HG03045 (cell line): Measurements from ENCODE around the gene CBX4.

Source experiments
- ATAC-seq: cut with Tn5 transposase; IDR thresholded peaks from one replicate; pipeline ENCODE4 v1.9.1; 2021; ENCODE audit warnings: mild to moderate bottlenecking, moderate library complexity; ENCODE audit not compliant: unreplicated experiment

Gene CBX4

DNA sequence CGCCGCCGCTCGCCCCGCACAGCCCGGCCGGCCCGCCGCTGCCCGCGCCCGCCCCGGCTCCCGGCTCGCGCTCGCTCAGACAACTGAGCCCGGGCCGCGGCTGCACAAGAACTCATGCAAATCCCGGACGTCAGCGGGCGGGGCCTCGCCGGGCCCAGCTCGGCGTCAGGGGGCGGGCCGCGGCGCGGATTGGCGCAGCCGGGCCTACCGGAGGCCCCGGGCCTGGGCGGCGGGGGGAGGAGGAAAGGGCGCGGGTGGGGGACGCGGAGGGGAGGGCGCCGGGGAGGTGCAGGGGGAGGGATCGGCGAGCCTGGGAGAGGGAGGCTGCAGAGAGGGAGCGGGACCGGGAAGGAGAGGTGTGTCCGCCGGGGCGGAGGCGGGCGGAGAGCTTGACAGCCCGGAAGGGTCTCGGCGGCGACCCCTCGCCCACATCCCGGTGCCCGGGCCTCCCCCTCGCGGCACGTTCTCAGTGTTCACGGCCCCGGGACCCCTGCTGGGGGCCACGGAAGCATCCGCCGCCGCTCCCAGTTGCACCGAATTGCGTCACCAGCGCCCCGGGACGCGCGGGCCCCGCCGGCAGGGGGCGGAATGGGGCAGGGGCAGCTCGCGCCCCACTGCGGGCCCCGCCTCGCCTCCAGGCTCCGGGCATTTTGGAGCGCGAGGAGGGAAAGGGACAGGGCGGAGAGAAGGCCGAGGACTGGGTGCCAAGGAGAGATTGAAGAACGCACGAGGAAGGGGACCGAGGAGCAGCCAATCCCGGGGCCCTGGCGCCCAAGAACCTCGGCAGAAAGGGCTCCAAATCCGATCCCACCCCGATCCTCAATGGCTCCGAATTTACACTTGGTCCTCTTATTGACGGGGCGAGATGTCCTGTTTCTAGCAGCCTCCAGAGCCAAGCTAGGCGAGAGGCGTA, at the start of gene CBX4:
Gene CBX4 (minus strand): TSS at position 85 of the 913 bp plus-strand sequence. CDS start 189 bp downstream, outside the sequence.
- peak; percentile 67 for ATAC-seq

- no peak for ATAC-seq
These were observed 48.8 kb upstream of the CBX4 start for GRCh38 chr17:79888009-79888540.

GRCh38 chr17:79887451-79887991, 48.3 kb upstream of the CBX4 start:
- no peak for ATAC-seq

DNA sequence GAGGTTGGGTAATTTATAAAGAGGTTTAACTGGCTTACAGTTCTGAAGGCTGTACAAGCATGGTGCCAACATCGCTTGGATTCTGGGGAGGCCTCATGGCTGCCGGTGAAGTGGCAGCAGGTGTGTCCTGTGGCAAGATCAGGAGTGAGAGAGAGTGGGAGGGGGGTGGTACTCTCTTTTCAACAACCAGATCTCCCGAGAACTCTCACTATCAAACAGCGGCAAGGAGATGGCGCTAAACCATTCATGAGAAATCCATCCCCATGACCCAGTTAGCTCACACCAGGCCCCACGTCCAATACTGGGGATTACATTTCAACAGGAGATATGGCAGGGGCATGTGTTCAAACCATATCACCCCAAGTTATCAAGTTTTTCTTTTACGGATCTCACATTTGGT, 44.0 kb upstream of the CBX4 start:
- ATAC-seq, result no peak

- no peak for ATAC-seq
These were observed 39.2 kb upstream of the CBX4 start for GRCh38 chr17:79878329-79878947.

DNA sequence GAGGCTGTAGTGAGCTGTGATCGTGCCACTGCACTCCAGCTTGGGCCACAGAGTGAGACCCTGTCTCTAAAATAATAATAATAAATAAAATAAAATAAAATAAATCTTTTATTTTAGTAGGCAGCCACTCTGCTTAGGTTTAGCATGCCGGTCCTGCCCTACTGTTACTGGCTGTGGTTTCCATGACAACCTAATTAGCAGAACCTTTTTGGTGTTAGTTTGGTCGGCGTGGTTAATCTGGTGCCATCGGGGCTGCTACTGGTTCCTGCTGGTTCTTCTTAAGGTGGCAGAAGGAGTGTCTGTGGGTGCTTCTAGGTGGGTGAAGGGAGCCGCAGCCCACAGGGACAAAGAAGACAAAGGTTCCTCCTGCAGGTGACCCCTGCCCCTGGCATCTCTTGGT, 37.8 kb upstream of the CBX4 start:
- no peak for ATAC-seq

DNA sequence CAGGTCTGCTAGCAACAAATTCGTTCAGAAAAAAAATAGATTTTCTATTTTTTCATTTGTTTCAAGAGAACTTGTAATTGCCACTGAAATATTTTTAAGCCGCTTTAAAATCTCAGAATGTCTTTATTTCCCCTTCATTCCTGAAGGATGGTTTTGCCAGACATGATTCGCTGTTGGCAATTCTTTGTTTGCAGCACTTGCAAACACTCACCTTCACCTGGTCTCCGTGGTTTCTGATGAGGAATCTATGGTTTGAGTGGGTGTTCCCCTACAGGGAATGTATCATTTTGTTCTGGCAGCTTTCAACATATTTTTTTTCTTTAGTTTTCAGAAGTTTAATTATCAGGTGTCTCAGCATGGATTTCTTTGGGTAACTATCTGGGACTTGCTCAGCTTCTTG, 36.3 kb upstream of the CBX4 start:
- ATAC-seq, result no peak

GRCh38 chr17:79874329-79874981, 35.2 kb upstream of the CBX4 start:
- ATAC-seq, result no peak

- no peak for ATAC-seq
These were observed 34.3 kb upstream of the CBX4 start for GRCh38 chr17:79873583-79873982.

DNA sequence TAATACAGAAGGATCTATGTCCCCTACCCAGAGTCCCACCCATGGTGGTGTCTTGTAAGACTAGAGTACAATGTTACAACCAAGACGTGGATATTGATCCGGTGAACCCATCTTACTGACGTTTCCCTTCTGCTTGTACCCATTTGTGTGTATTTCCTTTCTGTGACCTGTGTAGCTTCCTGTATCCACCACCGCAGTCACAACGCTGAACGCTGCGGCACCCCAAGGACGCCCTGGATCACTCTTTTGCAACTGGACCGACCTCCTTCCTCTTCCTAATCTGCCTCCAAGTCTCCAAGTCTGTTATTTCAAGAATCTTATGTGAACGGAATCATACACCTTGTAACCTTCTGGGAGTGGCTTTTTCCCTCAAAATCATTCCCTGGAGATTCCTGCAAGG, 33.5 kb upstream of the CBX4 start:
- ATAC-seq, result no peak

DNA sequence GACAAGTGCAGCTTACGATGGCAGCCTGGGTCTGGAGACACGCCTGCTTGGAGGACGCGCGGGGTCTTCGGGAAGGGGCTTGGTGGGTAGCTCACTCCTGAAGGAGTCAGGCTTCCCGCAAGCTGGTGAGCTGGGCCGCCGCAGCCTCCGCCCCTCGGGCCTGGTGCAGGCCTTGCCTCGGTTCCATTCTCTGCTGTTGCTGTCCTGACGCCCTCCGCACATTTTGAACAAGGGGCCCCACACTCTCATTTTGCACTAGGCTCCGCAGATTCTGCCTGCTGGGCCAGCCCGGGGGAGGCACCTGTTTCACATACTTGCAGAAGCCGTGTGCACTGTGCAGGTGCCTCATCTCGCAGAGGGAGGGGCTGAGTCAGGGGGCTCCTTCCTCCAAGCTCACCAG, 31.9 kb upstream of the CBX4 start:
- ATAC-seq, result no peak

DNA sequence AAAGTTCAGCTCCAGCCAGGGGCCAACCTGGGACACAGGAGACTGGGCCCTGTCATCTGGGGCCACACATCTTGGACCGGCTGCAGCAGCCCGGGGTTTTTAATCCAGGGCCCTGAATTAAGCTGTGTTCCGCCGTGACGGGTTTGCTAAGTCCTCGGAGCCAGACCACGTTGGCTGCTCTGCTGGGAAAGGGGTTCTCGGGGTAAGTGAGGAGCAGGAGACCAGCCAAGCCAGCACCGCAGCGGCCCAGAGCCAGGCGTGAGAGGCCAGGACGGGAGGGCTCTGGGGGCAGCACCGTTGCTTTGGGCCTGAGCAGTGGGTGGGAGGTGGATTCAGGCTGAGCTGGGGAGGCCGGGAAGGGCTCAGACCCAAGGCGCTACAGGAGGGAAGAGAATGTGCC, 31.3 kb upstream of the CBX4 start:
- ATAC-seq, result no peak

GRCh38 chr17:79866791-79867518, 27.7 kb upstream of the CBX4 start:
- ATAC-seq, result no peak

DNA sequence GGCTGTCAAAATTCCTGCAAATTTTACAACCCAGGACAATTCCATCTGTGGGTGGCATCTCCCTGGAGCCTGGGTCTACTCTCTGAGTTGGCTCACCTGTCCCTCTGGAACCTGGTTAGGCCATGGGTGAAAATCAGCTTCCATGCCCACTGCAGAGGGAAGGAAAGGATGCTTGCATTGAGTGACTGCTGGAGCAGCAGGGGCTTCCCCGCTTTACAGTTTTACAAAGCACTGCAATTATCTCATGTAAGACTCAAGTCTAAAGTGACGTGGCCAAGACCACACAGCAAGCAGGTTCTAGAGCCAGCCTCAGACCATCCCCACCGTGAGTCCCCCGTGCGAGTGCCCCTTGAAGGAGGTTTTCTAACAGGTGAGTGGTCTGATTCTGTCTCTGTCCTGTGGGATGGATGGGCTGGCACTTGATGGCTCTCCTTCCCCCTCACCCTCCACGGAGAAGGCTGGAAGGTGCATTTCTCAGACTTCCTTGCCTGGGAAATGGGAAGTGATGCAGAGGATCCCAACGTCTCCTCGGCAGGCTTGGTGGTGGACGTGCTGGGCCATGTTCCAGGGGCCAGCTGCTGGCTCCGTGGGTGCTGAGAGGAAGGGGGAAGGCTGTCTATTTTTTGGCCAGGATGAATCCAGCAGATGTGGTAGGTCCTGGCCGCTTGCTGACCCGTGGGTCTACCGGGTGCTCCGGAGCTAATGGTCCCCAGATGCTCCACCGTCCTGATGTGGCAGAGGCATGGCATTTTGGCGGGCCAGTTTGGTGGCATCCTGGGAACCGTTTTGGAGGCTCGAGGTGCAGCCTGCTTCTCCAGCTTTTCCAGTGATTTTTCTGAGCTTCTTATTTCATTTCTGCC, 26.3 kb upstream of the CBX4 start:
- ATAC-seq, result no peak

DNA sequence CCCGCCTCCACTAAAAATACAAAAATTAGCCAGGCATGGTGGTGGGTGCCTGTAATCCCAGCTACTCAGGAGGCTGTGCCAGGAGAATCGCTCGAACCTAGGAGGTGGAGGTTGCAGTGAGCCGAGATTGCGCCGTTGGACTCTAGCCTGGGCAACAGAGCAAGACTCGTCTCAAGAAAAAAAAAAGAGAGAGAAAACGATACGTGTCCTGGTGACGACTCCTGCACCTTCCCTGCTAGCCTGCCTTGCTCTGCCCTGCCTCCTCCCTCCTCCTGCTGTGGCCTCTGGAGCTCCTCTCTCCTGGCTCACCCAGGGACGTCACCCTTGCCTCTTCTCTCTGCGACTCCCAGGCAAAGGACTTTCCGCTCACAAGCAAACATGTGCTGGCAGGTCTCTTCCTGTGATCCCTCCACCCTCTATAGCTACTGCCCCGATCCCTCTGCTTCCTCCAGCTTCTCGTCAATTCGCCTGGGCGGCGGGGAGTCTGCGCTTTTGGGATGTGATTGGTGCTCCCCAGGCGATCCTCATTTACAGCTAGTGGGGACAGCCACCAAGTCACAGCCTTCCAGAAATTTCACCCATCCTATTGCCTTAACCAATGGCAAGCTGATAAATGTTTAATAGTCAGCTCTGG, 25.5 kb upstream of the CBX4 start:
- no peak for ATAC-seq

- ATAC-seq, result no peak
These were observed 24.9 kb upstream of the CBX4 start for GRCh38 chr17:79864147-79864546.

GRCh38 chr17:79862771-79863440, 23.7 kb upstream of the CBX4 start:
- ATAC-seq, result no peak

DNA sequence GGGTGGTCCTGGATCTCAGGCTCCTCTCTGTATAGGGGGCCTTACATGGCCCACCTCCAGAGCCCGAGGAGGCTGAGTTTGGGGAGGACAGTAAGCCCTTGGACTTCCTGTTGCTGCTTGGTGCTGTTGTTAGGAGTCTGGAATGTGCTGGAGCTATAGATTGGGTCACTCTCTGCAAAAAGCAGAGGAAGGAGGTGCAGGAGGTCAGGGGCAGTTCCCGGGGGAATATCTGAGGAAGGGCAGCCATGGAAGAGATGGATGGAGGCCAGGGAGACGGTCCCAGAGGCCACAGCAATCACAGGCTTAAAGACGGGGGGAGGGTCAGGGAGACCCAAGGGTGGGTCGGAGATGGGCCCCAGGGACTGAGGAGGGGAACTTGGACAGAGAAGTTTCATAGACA, 23.0 kb upstream of the CBX4 start:
- no peak for ATAC-seq
